GM19193 (cell line): ENCODE measurements around the gene MYL3.

Experiments used
- POLR2A ChIP-seq: IDR thresholded peaks from 4 replicates; pipeline ENCODE4 v1.6.1; 2011; ENCODE audit not compliant: insufficient read depth, insufficient read length; ENCODE audit errors: extremely low read depth

The MYL3 gene

GRCh38 chr3:46844881-46845312 lies 18.3 kb downstream of the MYL3 start:
- no peak for TF ChIP-seq POLR2A

- TF ChIP-seq POLR2A = no peak
Measured at GRCh38 chr3:46844397-46844796, 18.8 kb downstream of the MYL3 start.

GRCh38 chr3:46843508-46843907 lies 19.7 kb downstream of the MYL3 start:
- TF ChIP-seq POLR2A = no peak

GRCh38 chr3:46840491-46840890 lies 22.8 kb downstream of the MYL3 start:
- TF ChIP-seq POLR2A = no peak

- TF ChIP-seq POLR2A = no peak
Measured at GRCh38 chr3:46838301-46838700, 24.9 kb downstream of the MYL3 start.

GRCh38 chr3:46835491-46835890 lies 27.8 kb downstream of the MYL3 start:
- no peak for TF ChIP-seq POLR2A

GRCh38 chr3:46835054-46835453 lies 28.2 kb downstream of the MYL3 start:
- TF ChIP-seq POLR2A = no peak

GRCh38 chr3:46833346-46834300 lies 29.6 kb downstream of the MYL3 start:
- no peak for TF ChIP-seq POLR2A

- no peak for TF ChIP-seq POLR2A
Measured at GRCh38 chr3:46831841-46832240, 31.4 kb downstream of the MYL3 start.

GRCh38 chr3:46831316-46831715 lies 31.9 kb downstream of the MYL3 start:
- TF ChIP-seq POLR2A = no peak

- TF ChIP-seq POLR2A = no peak
Measured at GRCh38 chr3:46830801-46831200, 32.4 kb downstream of the MYL3 start.

- TF ChIP-seq POLR2A = no peak
Measured at GRCh38 chr3:46829699-46830208, 33.5 kb downstream of the MYL3 start.

GRCh38 chr3:46825450-46825849 lies 37.8 kb downstream of the MYL3 start:
- TF ChIP-seq POLR2A = no peak

GRCh38 chr3:46824211-46824970 lies 38.9 kb downstream of the MYL3 start:
- no peak for TF ChIP-seq POLR2A

GRCh38 chr3:46821553-46821952 lies 41.7 kb downstream of the MYL3 start:
- no peak for TF ChIP-seq POLR2A
